Activated CD8-positive, alpha-beta T cell treated with anti-CD3 and anti-CD28 coated beads, Interleukin-2, amount 10 ng/mL, durations not matched to agents 7 days and 5 days (primary cell): ENCODE results near the gene STARD3NL. TPM values are rescaled to one million over a fixed set of nuclear protein-coding genes. Genes with fewer than 3 reads are reported as not detected.

ENCODE experiments used
- ATAC-seq: fragments of 150-1000 bp; cut with Tn5 transposase; one replicate; pipeline ENCODE4 v1.10.0; 2021; ENCODE audit warnings: moderate library complexity
- CTCF ChIA-PET: fragments of 350-600 bp; sonication (Branson Sonifier 250); formaldehyde crosslinking; loops from one replicate; lab custom pipeline; 2021; ENCODE audit warnings: antibody characterized with exemption; lab: Charles Lee
- POLR2A ChIA-PET: fragments of 350-600 bp; sonication (Branson Sonifier 250); formaldehyde crosslinking; loops from one replicate; lab custom pipeline; 2021; ENCODE audit warnings: antibody characterized with exemption; lab: Charles Lee
- DNase-seq: peaks from one replicate; pipeline ENCODE4 v3.0.0-alpha.2; 2020
- H3K27ac Mint-ChIP-seq: one replicate; pipeline ENCODE4 v1.8.0; 2021; ENCODE audit warnings: mild to moderate bottlenecking, mixed read lengths
- H3K27me3 Mint-ChIP-seq: one replicate; pipeline ENCODE4 v1.8.0; 2021; ENCODE audit warnings: low read depth, mixed read lengths
- H3K36me3 Mint-ChIP-seq: one replicate; pipeline ENCODE4 v1.8.0; 2021; ENCODE audit warnings: low read depth, mixed read lengths
- H3K4me1 Mint-ChIP-seq: one replicate; pipeline ENCODE4 v1.8.0; 2021; ENCODE audit warnings: low read depth, mixed read lengths
- H3K4me3 Mint-ChIP-seq: one replicate; pipeline ENCODE4 v1.8.0; 2021; ENCODE audit warnings: mild to moderate bottlenecking, mixed read lengths
- H3K9me3 Mint-ChIP-seq: one replicate; pipeline ENCODE4 v1.8.0; 2022; ENCODE audit warnings: mixed read lengths; ENCODE audit not compliant: insufficient read depth
- total RNA-seq, 2 experiments: library from RNA; stranded (reverse); gene quantifications; one replicate each; pipeline ENCODE4 v1.2.3, GENCODE V29; 2021

Gene STARD3NL
- total RNA-seq, 2 experiments from 2014 or later: 24.1 to 25.8 TPM

GRCh38 chr7:38185395-38186307 is 7.6 kb downstream of the STARD3NL start:
- Mint-ChIP-seq H3K27me3 (no peaks in the 10 kb centered on the region), H3K9me3 (no peaks in the 10 kb centered on the region), H3K4me1 (peaks cover 6% of the 10 kb centered on the region), H3K27ac (no peak overlapping the region), H3K36me3 (peaks cover 18% of the 10 kb centered on the region), H3K4me3 (no peak overlapping the region)
- ChIA-PET CTCF (interaction anchor here (0.7 to 2.0 kb wide), 5 partner anchors 8 to 183 kb away, joined by 3 to 5 read pairs (median 3); no protein-coding TSS in a partner anchor), POLR2A (no interaction called here)
- DNase-seq (no peak), ATAC-seq (no peak)

- no peak for DNase-seq
- H3K27me3 Mint-ChIP-seq: no peaks in the 10 kb centered on the region
- no peak for ATAC-seq
- H3K4me3 Mint-ChIP-seq: no peak overlapping the region
- no peak overlapping the region for H3K27ac Mint-ChIP-seq
- no peaks in the 10 kb centered on the region for H3K9me3 Mint-ChIP-seq
- CTCF ChIA-PET: interaction anchor here (0.7 to 2.4 kb wide), 7 partner anchors 9 to 474 kb away, joined by 3 to 15 read pairs (median 3); partner anchors contain the start of gene STARD3NL
- peaks cover 5% of the 10 kb centered on the region for H3K4me1 Mint-ChIP-seq
- peaks cover 21% of the 10 kb centered on the region for H3K36me3 Mint-ChIP-seq
- POLR2A ChIA-PET: no interaction called here
These were observed 8.7 kb downstream of the STARD3NL start for GRCh38 chr7:38186593-38187314.

DNA sequence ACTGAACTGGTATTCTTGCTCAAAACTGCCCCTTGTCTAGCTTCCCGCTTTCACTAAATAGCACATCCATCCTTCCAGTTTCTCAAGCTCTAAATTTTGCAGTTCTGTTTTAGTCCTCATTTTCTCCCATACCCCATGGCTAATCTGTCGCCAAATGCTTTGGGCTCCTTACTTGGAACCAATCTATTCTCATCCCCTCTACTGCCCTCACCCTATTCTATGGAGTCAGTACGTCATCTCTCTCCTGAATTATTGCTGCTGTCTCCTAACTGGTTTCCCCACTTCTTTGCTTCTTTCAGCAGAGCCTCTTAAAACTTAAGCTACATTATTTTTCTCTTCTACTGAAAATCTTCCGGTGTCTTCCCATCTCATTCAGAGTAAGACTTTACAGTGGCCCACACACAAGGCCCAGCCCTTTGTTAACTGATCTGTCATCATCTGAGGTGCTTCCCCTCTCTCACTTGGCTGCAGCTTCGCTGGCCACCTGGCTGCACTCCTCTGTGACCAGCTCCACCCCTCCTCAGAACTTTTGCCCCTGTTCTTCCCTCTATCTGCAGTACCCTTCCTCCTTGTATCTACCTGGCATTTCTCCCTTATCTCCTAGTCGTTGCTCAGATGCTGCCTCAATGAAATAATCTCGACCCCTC is 9.9 kb downstream of the STARD3NL start:
- ATAC-seq: no peak
- Mint-ChIP-seq H3K4me3 (no peak overlapping the region), H3K27me3 (no peaks in the 10 kb centered on the region), H3K4me1 (peaks cover 12% of the 10 kb centered on the region), H3K36me3 (peaks cover 25% of the 10 kb centered on the region), H3K27ac (no peak overlapping the region), H3K9me3 (no peaks in the 10 kb centered on the region)
- no peak for DNase-seq
- ChIA-PET POLR2A (no interaction called here), CTCF (interaction anchor here (1.1 to 2.4 kb wide), 5 partner anchors 9 to 186 kb away, joined by 3 to 15 read pairs (median 4); partner anchors contain the start of gene STARD3NL)

GRCh38 chr7:38189231-38189938 is 11.3 kb downstream of the STARD3NL start:
- Mint-ChIP-seq H3K27me3 (no peaks in the 10 kb centered on the region), H3K4me3 (no peak overlapping the region), H3K36me3 (peaks cover 16% of the 10 kb centered on the region), H3K27ac (no peak overlapping the region), H3K4me1 (peaks cover 9% of the 10 kb centered on the region), H3K9me3 (no peaks in the 10 kb centered on the region)
- ATAC-seq (no peak), DNase-seq (no peak)
- CTCF ChIA-PET: no interaction called here
- POLR2A ChIA-PET: no interaction called here

- no peak overlapping the region for H3K4me3 Mint-ChIP-seq
- peaks cover 14% of the 10 kb centered on the region for H3K36me3 Mint-ChIP-seq
- CTCF ChIA-PET: no interaction called here
- POLR2A ChIA-PET: no interaction called here
- no peak for DNase-seq
- peaks cover 9% of the 10 kb centered on the region for H3K4me1 Mint-ChIP-seq
- H3K27ac Mint-ChIP-seq: no peak overlapping the region
- no peak for ATAC-seq
- H3K9me3 Mint-ChIP-seq: no peaks in the 10 kb centered on the region
- H3K27me3 Mint-ChIP-seq: no peaks in the 10 kb centered on the region
These were observed 12.0 kb downstream of the STARD3NL start for GRCh38 chr7:38190011-38190410.

DNA sequence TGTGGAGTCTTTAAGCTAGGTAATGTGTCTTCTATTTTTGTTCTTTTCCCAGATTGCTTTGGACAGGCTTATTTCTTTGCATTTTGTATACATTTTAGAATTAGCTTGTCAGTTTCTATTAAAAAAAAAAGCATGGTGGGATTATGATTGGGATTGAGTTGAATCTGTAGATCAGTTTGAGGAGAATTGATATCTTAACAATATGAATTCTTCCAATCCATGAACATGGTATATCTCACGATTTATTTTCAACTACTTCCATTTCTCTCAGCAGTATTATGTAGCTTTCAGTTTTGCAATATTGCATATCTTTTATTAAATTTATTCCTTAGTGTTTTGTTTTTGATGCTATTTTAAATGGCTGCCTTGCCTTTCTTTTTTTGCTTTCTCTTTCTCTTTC is 13.7 kb downstream of the STARD3NL start:
- Mint-ChIP-seq H3K27me3 (no peaks in the 10 kb centered on the region), H3K9me3 (no peaks in the 10 kb centered on the region), H3K36me3 (peaks cover 8% of the 10 kb centered on the region), H3K27ac (no peak overlapping the region), H3K4me3 (no peak overlapping the region), H3K4me1 (peaks cover 11% of the 10 kb centered on the region)
- DNase-seq (no peak), ATAC-seq (no peak)
- CTCF ChIA-PET: interaction anchor here (1.0 to 8.6 kb wide), 6 partner anchors 14 to 178 kb away, joined by 3 to 62 read pairs (median 5); no protein-coding TSS in a partner anchor
- POLR2A ChIA-PET: no interaction called here

- ATAC-seq: no peak
- Mint-ChIP-seq H3K4me1 (peaks cover 16% of the 10 kb centered on the region), H3K36me3 (peaks cover 8% of the 10 kb centered on the region), H3K27ac (no peak overlapping the region), H3K4me3 (no peak overlapping the region), H3K27me3 (no peaks in the 10 kb centered on the region), H3K9me3 (no peaks in the 10 kb centered on the region)
- no peak for DNase-seq
- POLR2A ChIA-PET: no interaction called here
- CTCF ChIA-PET: interaction anchor here (1.7 to 8.6 kb wide), 3 partner anchors 24 to 143 kb away, joined by 5 to 62 read pairs (median 7); no protein-coding TSS in a partner anchor
These were observed 14.3 kb downstream of the STARD3NL start for GRCh38 chr7:38192327-38192726.

DNA sequence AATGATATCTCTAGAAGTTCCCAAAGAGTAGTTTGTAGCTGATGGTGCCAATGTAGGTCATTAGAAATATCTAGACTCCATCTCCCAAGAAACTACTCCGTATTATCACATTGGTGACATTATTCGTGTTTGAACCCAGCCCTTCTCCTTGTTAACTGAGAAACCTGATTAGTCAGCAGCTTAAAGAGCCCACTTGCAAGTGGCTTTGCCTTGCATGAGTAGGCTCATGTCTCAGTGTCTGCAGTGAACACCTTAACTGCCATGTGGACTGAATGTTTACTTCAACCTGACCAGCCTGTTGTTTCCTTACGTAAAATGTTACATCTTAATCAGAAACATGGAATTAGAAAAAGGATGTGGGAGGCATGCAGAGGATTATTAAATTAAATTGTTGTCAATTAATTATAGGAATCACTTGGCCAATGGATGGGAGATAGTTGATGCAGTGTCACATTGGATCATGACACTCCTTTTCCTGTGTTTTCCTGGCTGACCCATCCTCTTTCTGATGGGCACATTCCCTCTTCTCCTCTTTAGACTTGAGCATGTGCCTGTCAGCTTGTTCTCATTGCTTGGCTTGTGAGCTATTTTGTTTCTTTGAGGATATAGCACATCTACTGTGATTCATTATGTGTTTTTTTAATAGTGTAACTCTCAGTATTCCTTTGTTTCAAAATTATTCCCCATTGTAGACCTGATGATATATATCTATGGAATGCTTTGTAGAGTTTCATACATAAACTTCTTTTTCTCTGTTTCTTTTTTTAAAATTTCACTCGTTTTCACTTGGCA is 18.0 kb downstream of the STARD3NL start:
- no peak overlapping the region for H3K27ac Mint-ChIP-seq
- POLR2A ChIA-PET: no interaction called here
- no peaks in the 10 kb centered on the region for H3K27me3 Mint-ChIP-seq
- no peak for ATAC-seq
- no peak overlapping the region for H3K4me3 Mint-ChIP-seq
- DNase-seq: no peak
- CTCF ChIA-PET: interaction anchor here (1.3 to 8.6 kb wide), 4 partner anchors 16 to 174 kb away, joined by 3 to 62 read pairs (median 6); no protein-coding TSS in a partner anchor
- H3K4me1 Mint-ChIP-seq: peaks cover 15% of the 10 kb centered on the region
- no peaks in the 10 kb centered on the region for H3K9me3 Mint-ChIP-seq
- peaks cover 8% of the 10 kb centered on the region for H3K36me3 Mint-ChIP-seq

- Mint-ChIP-seq H3K4me3 (no peak overlapping the region), H3K27ac (no peak overlapping the region), H3K36me3 (peaks cover 9% of the 10 kb centered on the region), H3K9me3 (no peaks in the 10 kb centered on the region), H3K4me1 (peaks cover 9% of the 10 kb centered on the region), H3K27me3 (no peaks in the 10 kb centered on the region)
- DNase-seq: no peak
- ATAC-seq: no peak
- ChIA-PET POLR2A (no interaction called here), CTCF (interaction anchor here (0.9 to 8.6 kb wide), 9 partner anchors 12 to 171 kb away, joined by 3 to 62 read pairs (median 4); no protein-coding TSS in a partner anchor)
These were observed 20.3 kb downstream of the STARD3NL start for GRCh38 chr7:38198366-38198765.

- ChIA-PET POLR2A (no interaction called here), CTCF (interaction anchor here (0.9 to 8.6 kb wide), 8 partner anchors 11 to 170 kb away, joined by 3 to 62 read pairs (median 4); no protein-coding TSS in a partner anchor)
- DNase-seq (no peak), ATAC-seq (no peak)
- Mint-ChIP-seq H3K27me3 (no peaks in the 10 kb centered on the region), H3K36me3 (peaks cover 15% of the 10 kb centered on the region), H3K9me3 (no peaks in the 10 kb centered on the region), H3K4me1 (peaks cover 9% of the 10 kb centered on the region), H3K4me3 (no peak overlapping the region), H3K27ac (no peak overlapping the region)
These were observed 21.1 kb downstream of the STARD3NL start for GRCh38 chr7:38199154-38199553.
